GM04503 (cell line): ENCODE results near the gene DLG1.

Source experiments
- DNase-seq: peaks from one replicate; pipeline ENCODE4 v3.0.0-alpha.2; 2012; ENCODE audit warnings: low read depth

The DLG1 gene

GRCh38 chr3:196997311-196997710, 301.1 kb downstream of the DLG1 start:
- no peak for DNase-seq

GRCh38 chr3:196996454-196997265, 301.8 kb downstream of the DLG1 start:
- no peak for DNase-seq

- no peak for DNase-seq
Measured at GRCh38 chr3:196995646-196996355, 302.6 kb downstream of the DLG1 start.

GRCh38 chr3:196995027-196995426, 303.4 kb downstream of the DLG1 start:
- DNase-seq = no peak

- no peak for DNase-seq
Measured at GRCh38 chr3:196994056-196994455, 304.4 kb downstream of the DLG1 start.
